PFSK-1 (cell line): ENCODE measurements around the gene ADM2.
A peak's percentile ranks its signal among the peaks of the same experiment; 100 is the strongest.

Experiments used
- FOXP2 ChIP-seq: optimal IDR thresholded peaks from 2 replicates; pipeline ENCODE3; 2011; ENCODE audit warnings: borderline replicate concordance, control low read depth, inconsistent platforms; ENCODE audit not compliant: insufficient read depth; ENCODE audit errors: extremely low read length, extremely low read depth
- POLR2AphosphoS5 ChIP-seq: IDR thresholded peaks from 2 replicates; pipeline ENCODE4 v1.6.1; 2012; ENCODE audit warnings: low read depth, mild to moderate bottlenecking, control low read depth, low read length, moderate library complexity
- REST ChIP-seq, 2 experiments: IDR thresholded peaks; 2 replicates each; pipeline versions ENCODE4 v1.6.1 to v1.8.0; 2011 to 2012; ENCODE audit warnings: low read depth in 2 of 2, low read length in 2 of 2, control low read depth in 1 of 2, inconsistent platforms in 1 of 2, mild to moderate bottlenecking in 1 of 2, moderate library complexity in 1 of 2; ENCODE audit not compliant: insufficient read depth in 1 of 2
- SIN3A ChIP-seq: IDR thresholded peaks from 2 replicates; pipeline ENCODE4 v1.6.1; 2012; ENCODE audit warnings: mild to moderate bottlenecking, low read length, moderate library complexity, borderline replicate concordance; ENCODE audit not compliant: insufficient read depth
- TAF1 ChIP-seq: IDR thresholded peaks from 2 replicates; pipeline ENCODE4 v1.6.1; 2012; ENCODE audit warnings: low read length, control low read depth, borderline replicate concordance; ENCODE audit not compliant: insufficient read depth

ADM2 gene

GRCh38 chr22:50526834-50527801 is 45.8 kb downstream of the ADM2 start:
- TF ChIP-seq TAF1 (no peak), POLR2AphosphoS5 (peak; percentile 46; the same call in 1 of the 2 replicates)

GRCh38 chr22:50527921-50528681 is 46.8 kb downstream of the ADM2 start:
- no peak for TF ChIP-seq POLR2AphosphoS5
- no peak for TF ChIP-seq TAF1
- TF ChIP-seq REST (IDR thresholded peaks at IDR 0.05; ENCODE audit: insufficient read depth in 1 of 2, low read depth in 2 of 2, low read length in 2 of 2) = no peak
- no peak for TF ChIP-seq SIN3A
- TF ChIP-seq FOXP2 = no peak

DNA sequence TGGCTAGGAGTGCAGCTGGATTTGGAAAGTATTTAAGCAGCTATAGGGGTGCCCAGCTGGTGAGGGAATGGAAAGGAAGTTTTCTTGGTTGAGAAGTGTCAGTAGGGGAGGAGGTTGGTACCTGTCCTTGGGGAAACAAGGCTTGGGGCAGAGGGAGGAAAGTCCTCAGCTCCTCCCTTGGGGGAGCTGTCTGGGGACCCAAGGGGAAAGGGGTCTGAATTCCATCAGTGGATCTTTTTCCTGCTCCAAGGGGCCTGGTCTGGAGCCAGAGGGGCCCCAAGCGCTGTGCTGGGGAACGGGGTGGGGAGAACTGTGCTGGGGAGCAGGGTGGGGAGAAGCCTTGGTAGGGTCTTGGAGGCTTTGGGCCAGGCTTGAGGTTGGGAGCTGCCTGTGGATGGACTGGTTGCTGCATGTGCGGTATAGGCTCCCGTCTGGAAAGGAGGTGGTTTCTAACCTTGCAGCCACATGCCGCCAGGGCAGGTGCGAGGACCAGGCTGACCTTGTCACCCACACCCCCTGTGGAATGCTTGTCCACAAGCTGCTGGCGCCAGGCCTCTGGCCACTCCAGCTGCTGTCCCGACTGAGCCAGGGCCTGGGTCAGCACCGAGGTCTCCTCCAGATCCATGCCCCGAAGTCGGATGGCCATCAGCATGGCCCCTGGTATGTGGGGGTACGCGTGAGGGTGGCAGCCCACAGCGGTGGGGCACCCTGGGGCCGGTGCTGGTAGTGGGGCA is 47.5 kb downstream of the ADM2 start:
- TF ChIP-seq FOXP2 (no peak), SIN3A (no peak), REST (IDR thresholded peaks at IDR 0.05; ENCODE audit: insufficient read depth in 1 of 2, low read depth in 2 of 2, low read length in 2 of 2) (no peak), TAF1 (no peak), POLR2AphosphoS5 (no peak)

DNA sequence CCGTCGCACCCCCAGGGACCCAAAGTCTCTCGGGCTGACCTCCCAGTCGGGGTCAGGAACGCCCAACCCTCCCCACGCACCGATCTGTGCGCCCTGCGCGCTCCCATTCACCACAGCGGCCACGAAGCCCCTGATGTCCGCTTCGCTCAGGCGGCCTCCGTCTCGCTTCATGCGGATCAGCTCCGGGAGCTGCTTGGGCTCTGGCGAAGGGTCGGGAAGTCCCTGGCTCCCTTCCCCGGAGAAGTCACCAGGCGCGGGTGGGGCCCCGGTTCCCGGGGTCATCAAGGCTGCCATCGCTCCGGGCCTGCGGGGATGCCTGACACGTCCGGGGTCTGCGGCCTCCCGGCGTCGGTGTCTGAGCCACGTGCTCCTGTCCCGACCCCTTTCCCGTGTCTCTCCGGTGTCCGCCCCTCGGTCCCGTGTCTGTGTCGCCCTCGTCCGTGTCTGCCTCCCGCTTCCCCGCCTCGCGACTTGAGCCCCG is 48.1 kb downstream of the ADM2 start:
- TF ChIP-seq TAF1 (no peak), POLR2AphosphoS5 (no peak), REST (IDR thresholded peaks at IDR 0.05; ENCODE audit: insufficient read depth in 1 of 2, low read depth in 2 of 2, low read length in 2 of 2) (no peak), FOXP2 (no peak)

DNA sequence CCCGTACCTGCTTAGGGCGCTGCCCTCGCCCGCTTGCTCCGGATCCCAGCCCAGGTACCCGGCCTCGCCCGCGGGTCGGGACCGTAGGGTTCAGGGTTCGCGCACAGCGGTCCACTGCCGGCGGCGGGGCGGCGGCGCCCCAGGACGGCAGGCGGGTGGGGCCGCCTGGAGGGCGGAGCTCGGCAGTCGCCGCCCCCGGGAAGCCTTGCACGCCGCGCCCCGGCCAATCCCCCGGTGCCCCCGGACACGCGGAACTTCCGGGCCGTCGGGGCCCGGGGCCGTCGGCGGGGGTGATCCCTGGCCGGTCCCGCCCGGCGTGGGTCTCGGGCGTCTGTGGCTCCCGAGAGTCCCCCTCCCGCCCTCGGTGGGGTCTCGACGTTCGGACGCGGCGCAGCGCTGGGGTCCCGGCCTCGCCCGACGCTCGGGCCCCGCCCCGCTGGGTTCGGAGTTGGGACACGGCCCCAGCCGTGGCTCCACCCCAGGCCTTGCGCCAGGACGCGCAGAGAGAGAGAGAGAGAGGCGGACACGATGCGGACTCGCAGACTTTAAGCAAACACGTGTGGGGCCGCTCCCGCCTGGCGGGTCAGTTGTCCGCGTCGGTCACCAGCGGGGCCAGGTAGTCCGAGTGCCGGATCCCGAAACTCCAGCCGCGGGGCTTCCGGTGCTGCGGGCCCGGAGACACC is 48.7 kb downstream of the ADM2 start, which contains the start of gene TYMP:
TYMP (minus strand) TSS at position 116 of the 683 bp plus-strand sequence. CDS start 303 bp downstream, outside the sequence.
- TF ChIP-seq POLR2AphosphoS5 (no peak), TAF1 (no peak), REST (IDR thresholded peaks at IDR 0.05; ENCODE audit: insufficient read depth in 1 of 2, low read depth in 2 of 2, low read length in 2 of 2) (no peak), FOXP2 (no peak)
